Umbilical cord (tissue), 2 donors: Measurements from ENCODE around the gene PRKAG1. TPM values are rescaled to one million over a fixed set of nuclear protein-coding genes. Genes with fewer than 3 reads are reported as not detected.

Source experiments
- DNase-seq: peaks from one replicate; pipeline ENCODE4 v3.0.0-alpha.2; 2015; ENCODE audit warnings: low spot score
- total RNA-seq: library from RNA; depleted of rRNA; stranded (reverse); fragments of >200 nt; gene quantifications from one replicate; pipeline ENCODE4 v1.2.3, GENCODE V29; 2014; ENCODE audit warnings: low replicate concordance; ENCODE audit not compliant: insufficient read depth

PRKAG1 gene
- total RNA-seq, 1 donor from 2014 or later, result 52.7 TPM

- no peak for DNase-seq
Observed at GRCh38 chr12:48967991-48968390, 50.6 kb downstream of the PRKAG1 start.

- DNase-seq, result no peak
Observed at GRCh38 chr12:48966177-48966895, 52.2 kb downstream of the PRKAG1 start.

DNA sequence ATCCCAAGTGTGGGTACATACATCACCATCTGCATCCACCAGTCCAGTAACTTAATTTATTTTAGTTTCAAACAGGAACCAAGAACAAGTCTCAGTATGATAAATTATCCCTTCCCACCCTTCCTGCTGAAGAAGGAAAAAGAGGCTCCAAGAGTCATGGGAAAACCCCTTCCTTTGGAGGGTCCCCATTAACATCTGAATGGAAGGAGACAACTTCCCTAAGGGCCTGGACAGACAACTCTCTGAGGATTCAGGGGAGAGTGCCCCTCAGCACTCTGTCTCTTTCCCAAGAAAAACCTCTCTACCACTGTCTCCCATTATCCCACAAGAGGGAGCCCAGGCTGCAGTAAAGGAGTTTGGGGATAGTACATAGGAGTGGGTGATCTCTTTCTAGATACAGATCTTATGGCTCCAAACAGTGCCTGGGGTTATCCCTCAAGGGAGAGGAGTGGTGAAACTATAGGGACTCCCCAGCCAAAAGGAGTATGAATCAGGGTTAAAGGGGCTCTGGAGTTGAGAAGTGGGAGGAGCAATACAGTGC, 53.2 kb downstream of the PRKAG1 start:
- DNase-seq, result no peak

- no peak for DNase-seq
Observed at GRCh38 chr12:48961801-48962200, 56.8 kb downstream of the PRKAG1 start.

- DNase-seq, result no peak
Observed at GRCh38 chr12:48961331-48961730, 57.2 kb downstream of the PRKAG1 start.

GRCh38 chr12:48960834-48961233, 57.7 kb downstream of the PRKAG1 start:
- DNase-seq, result no peak

DNA sequence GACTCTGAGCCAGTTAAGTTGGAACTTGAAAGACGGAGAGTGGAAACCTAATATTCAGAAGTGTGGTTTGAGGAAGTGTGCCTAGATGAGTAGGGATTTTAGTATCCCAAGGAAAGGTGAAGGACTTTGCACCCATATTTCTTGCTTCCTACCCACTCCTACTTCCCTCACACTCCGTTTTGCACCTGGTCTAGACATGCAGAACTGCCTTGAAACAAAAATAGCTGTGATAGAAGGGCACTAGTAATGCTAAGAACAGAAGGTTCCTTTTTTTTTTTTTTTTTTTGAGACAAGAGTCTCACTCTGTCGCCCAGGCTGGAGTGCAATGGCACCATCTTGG, 60.6 kb downstream of the PRKAG1 start:
- no peak for DNase-seq

- DNase-seq, result peak; percentile 97
Observed at GRCh38 chr12:48957141-48958048, 61.2 kb downstream of the PRKAG1 start, which contains the start of gene ARF3. ARF3 (minus strand) TSS chr12:48957487; CDS start chr12:48941095, 16,392 bp downstream.

- peak; percentile 99 for DNase-seq
Observed at GRCh38 chr12:48956279-48957140, 62.1 kb downstream of the PRKAG1 start.

GRCh38 chr12:48954841-48955501, 63.6 kb downstream of the PRKAG1 start:
- no peak for DNase-seq

DNA sequence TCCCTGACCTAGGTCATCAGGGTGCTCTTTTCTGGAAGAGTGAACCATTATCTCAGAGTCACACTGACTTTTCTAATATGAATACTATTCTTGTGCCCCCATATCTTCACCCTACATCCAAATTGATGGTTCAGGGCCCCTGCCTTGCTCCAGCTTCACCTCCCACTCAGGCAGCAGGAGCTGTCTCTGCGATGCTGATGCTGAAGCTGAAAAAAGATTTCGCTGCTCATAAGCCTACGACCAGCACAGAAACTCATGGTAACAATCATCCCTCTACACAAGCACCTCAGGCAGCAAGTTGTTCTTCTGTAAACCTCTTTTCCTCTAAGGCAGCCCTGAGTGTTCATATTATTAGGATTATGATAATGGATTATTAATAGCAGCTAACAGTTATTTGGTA, 64.5 kb downstream of the PRKAG1 start:
- DNase-seq, result no peak

GRCh38 chr12:48952691-48953090, 65.9 kb downstream of the PRKAG1 start:
- DNase-seq, result no peak

Other genes starting within 250 kb of the PRKAG1 start
- gene ADCY6, start 229.7 kb downstream of the PRKAG1 start, total RNA-seq, result 20.0 TPM
- gene CACNB3, start 200.3 kb downstream of the PRKAG1 start, total RNA-seq, result 7.5 TPM
- gene DDX23, start 166.6 kb downstream of the PRKAG1 start, total RNA-seq, result 78.5 TPM
- gene RND1, start 152.9 kb downstream of the PRKAG1 start, total RNA-seq, result 5.8 TPM
- gene FKBP11, start 93.3 kb downstream of the PRKAG1 start, total RNA-seq, result 47.4 TPM
- gene ARF3, start 61.3 kb downstream of the PRKAG1 start, total RNA-seq, result 25.3 TPM
- gene WNT10B, start 47.0 kb downstream of the PRKAG1 start, total RNA-seq, result 0.72 TPM
- not detected for gene WNT1, start 40.5 kb downstream of the PRKAG1 start, total RNA-seq
- gene DDN, start 19.4 kb downstream of the PRKAG1 start, total RNA-seq, result 5.5 TPM
- gene KMT2D, start 42.0 kb upstream of the PRKAG1 start, total RNA-seq, result 22.4 TPM
- 3.9 TPM for gene RHEBL1, start 51.2 kb upstream of the PRKAG1 start, total RNA-seq
- gene DHH, start 76.0 kb upstream of the PRKAG1 start, total RNA-seq, result 2.9 TPM
- 64.8 TPM for gene LMBR1L, start 92.1 kb upstream of the PRKAG1 start, total RNA-seq
- 560 TPM for gene TUBA1B, start 112.6 kb upstream of the PRKAG1 start, total RNA-seq
- gene TUBA1A, start 170.3 kb upstream of the PRKAG1 start, total RNA-seq, result 562 TPM
- 64.3 TPM for gene TUBA1C, start 246.3 kb upstream of the PRKAG1 start, total RNA-seq